PC-9 (cell line): ENCODE measurements around the gene SLC7A8.

Experiments used
- CTCF ChIP-seq: fragments of 200-600 bp; sonication (generic); conservative IDR thresholded peaks from 2 replicates; pipeline ENCODE4 v1.6.1; 2017; ENCODE audit warnings: mixed run types, antibody characterized with exemption, mild to moderate bottlenecking, moderate library complexity
- EZH2 ChIP-seq: fragments of 200-600 bp; sonication (generic); IDR thresholded peaks from 2 replicates; pipeline ENCODE4 v1.8.0; 2017; ENCODE audit warnings: antibody characterized with exemption, low read depth

GRCh38 chr14:23112359-23113178, 70.9 kb downstream of the SLC7A8 start:
- TF ChIP-seq CTCF (no peak), EZH2 (no peak)
